ENCODE results near the gene NCKAP5. TPM values are rescaled to one million over a fixed set of nuclear protein-coding genes. Genes with fewer than 3 reads are reported as not detected.

The NCKAP5 gene
- polyA plus RNA-seq, 1 experiment: 16.6 TPM

DNA sequence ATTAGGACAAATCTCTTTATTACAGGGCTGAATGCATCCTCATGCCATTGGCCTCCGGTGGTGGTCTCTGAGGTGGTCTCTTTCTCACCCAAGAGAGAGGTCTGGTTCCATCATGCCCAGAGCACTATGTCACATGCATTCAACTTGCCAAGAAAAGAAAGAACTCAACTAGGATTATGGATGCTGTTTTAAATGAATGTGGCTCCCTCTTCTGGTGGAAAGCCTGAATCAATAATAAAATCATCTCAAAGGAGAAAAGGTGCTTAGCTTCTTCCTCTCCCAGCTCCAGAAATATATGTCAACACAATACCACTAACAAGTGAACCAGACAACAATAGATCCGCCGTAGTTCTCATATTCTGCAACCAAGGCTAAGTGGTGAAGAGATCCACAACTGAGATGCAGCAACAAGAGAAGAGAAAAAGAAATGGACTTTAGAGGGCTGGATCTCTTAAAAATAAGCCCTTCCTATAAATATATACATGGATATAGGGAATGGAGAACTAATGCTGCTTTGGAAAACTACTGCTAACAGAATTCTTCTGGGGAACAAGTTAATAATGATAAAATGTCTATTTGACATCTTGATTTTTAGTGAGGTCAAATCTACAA is 396.8 kb downstream of the NCKAP5 start:
- DNase-seq (ENCODE audit: low read depth, low spot score): peak; percentile 43
- Histone ChIP-seq H3K27ac (ENCODE audit: low read depth, low read length) (no peak overlapping the region), H3K4me3 (ENCODE audit: low read depth, low read length) (no peak overlapping the region), H3K9me3 (ENCODE audit: control insufficient read depth, insufficient read depth, low read length) (no peaks in the 10 kb centered on the region), H3K27me3 (ENCODE audit: control insufficient read depth, insufficient read depth, low read length) (no peaks in the 10 kb centered on the region)
- ChIA-PET POLR2A (interaction anchor here (0.6 kb wide), 1 partner anchor 560 kb away, joined by 3 read pairs; no protein-coding TSS in a partner anchor), CTCF (interaction anchor here (0.6 to 2.0 kb wide), 12 partner anchors 15 to 673 kb away, joined by 3 to 21 read pairs (median 3); no protein-coding TSS in a partner anchor)
- TF ChIP-seq, protein P1, sequence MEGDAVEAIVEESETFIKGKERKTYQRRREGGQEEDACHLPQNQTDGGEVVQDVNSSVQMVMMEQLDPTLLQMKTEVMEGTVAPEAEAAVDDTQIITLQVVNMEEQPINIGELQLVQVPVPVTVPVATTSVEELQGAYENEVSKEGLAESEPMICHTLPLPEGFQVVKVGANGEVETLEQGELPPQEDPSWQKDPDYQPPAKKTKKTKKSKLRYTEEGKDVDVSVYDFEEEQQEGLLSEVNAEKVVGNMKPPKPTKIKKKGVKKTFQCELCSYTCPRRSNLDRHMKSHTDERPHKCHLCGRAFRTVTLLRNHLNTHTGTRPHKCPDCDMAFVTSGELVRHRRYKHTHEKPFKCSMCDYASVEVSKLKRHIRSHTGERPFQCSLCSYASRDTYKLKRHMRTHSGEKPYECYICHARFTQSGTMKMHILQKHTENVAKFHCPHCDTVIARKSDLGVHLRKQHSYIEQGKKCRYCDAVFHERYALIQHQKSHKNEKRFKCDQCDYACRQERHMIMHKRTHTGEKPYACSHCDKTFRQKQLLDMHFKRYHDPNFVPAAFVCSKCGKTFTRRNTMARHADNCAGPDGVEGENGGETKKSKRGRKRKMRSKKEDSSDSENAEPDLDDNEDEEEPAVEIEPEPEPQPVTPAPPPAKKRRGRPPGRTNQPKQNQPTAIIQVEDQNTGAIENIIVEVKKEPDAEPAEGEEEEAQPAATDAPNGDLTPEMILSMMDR (IDR thresholded peaks at IDR 0.05; ENCODE audit: low read depth, low read length): peak; percentile 74

DNA sequence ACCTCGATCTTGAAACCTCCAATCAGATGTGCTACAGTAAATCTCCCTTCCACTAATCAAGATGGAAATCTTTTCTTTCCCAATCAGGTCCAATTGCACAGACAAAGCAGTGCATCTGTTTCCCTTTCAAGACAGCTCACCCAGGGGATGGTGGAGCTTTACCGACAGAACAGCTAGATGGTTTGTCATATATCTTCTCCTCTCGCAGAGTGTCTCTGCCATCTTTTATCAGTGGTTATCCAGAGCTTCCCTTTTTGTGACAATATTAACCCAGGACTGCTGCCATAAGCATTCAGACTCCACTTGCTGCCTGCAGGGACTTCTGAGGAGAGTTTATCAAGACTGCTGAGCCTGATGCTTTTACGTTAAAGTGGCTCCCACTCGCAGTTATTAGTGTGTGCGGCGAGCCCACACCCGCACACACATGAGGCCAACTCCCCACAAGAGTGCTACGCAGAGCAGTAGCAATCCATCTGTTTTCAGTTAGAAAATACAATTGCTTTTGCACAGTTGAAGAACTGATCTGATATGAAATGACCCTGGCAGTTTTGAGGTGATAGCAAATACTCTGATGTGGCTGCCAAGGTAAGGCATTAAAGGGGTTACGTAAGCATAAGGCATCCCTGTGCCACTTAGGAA is 398.9 kb downstream of the NCKAP5 start:
- H3K27ac ChIP-seq (ENCODE audit: low read depth, low read length): no peak overlapping the region
- CTCF ChIA-PET: interaction anchor here (3.2 kb wide), 1 partner anchor 622 kb away, joined by 18 read pairs; no protein-coding TSS in a partner anchor
- no peaks in the 10 kb centered on the region for H3K27me3 ChIP-seq (ENCODE audit: control insufficient read depth, insufficient read depth, low read length)
- no peaks in the 10 kb centered on the region for H3K9me3 ChIP-seq (ENCODE audit: control insufficient read depth, insufficient read depth, low read length)
- no peak overlapping the region for H3K4me3 ChIP-seq (ENCODE audit: low read depth, low read length)
- POLR2A ChIA-PET: no interaction called here
- TF ChIP-seq, protein P1 (IDR thresholded peaks at IDR 0.05; ENCODE audit: low read depth, low read length): no peak
- DNase-seq (ENCODE audit: low read depth, low spot score): no peak

DNA sequence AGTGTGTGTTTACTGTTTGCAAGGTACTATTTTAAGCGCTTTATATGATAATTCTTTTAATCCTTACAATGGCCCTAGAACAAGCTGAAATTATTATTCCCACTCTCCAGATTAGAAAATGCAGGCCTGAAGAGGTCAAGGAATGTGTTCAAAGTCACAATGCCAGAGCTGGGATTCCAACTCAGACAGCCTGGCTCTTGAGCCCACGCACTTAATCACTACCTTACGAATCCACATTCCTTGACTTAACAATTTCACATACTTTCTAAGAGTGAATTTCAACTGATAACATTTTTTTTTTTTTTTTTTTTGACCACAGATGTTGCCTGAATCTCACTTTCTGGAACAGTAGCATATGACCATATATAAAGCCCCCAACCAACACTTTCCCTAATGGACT is 400.3 kb downstream of the NCKAP5 start:
- CTCF ChIA-PET: interaction anchor here (1.4 to 3.2 kb wide), 3 partner anchors 393 to 621 kb away, joined by 6 to 18 read pairs (median 10); no protein-coding TSS in a partner anchor
- Histone ChIP-seq H3K9me3 (ENCODE audit: control insufficient read depth, insufficient read depth, low read length) (no peaks in the 10 kb centered on the region), H3K4me3 (ENCODE audit: low read depth, low read length) (no peak overlapping the region), H3K27me3 (ENCODE audit: control insufficient read depth, insufficient read depth, low read length) (no peaks in the 10 kb centered on the region), H3K27ac (ENCODE audit: low read depth, low read length) (no peak overlapping the region)
- DNase-seq (ENCODE audit: low read depth, low spot score): no peak
- POLR2A ChIA-PET: no interaction called here
- TF ChIP-seq, protein P1 (IDR thresholded peaks at IDR 0.05; ENCODE audit: low read depth, low read length): no peak

DNA sequence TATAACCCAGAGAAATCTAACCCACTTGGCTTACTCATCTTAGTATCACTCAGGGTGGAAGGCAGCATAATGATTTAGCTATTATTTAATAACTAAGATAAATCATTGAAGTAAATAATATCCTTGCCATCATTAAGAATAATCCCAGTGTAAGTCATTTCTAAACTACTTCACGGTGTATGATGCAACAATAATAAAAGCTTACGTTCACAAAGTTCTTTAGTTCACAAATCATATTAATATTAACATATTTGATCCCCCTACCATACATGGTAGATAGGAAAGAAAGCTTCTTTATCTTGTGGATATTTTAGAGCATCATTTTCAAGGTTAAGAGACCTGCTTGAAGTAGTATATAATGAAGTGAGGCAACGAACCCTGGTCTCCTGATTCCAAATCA is 401.0 kb downstream of the NCKAP5 start:
- ChIA-PET POLR2A (no interaction called here), CTCF (interaction anchor here (1.2 to 3.2 kb wide), 5 partner anchors 189 to 620 kb away, joined by 3 to 18 read pairs (median 6); no protein-coding TSS in a partner anchor)
- no peak overlapping the region for H3K27ac ChIP-seq (ENCODE audit: low read depth, low read length)
- no peaks in the 10 kb centered on the region for H3K9me3 ChIP-seq (ENCODE audit: control insufficient read depth, insufficient read depth, low read length)
- H3K4me3 ChIP-seq (ENCODE audit: low read depth, low read length): no peak overlapping the region
- no peak for DNase-seq (ENCODE audit: low read depth, low spot score)
- TF ChIP-seq, protein P1 (IDR thresholded peaks at IDR 0.05; ENCODE audit: low read depth, low read length): no peak
- H3K27me3 ChIP-seq (ENCODE audit: control insufficient read depth, insufficient read depth, low read length): no peaks in the 10 kb centered on the region

DNA sequence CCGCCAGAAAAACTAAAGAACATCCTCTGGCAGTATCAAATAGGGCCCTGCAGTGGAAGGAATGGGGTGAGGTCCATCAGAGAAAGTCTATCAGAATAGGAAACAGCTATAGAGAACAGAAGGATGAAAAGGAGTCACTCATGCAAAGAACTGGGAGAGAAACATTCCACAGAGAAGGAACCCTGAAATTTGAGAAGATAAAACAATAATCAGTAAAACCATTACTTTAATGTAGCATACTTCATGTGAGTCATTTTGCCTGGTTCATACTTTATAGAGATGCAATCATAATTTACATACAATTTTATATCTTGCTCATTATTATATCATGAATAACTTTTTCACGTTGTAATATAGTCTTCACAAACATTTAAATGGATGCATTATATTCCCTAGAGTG is 402.2 kb downstream of the NCKAP5 start:
- ChIA-PET POLR2A (no interaction called here), CTCF (interaction anchor here (1.2 to 3.2 kb wide), 4 partner anchors 188 to 619 kb away, joined by 3 to 18 read pairs (median 8); no protein-coding TSS in a partner anchor)
- H3K27me3 ChIP-seq (ENCODE audit: control insufficient read depth, insufficient read depth, low read length): no peaks in the 10 kb centered on the region
- no peak overlapping the region for H3K27ac ChIP-seq (ENCODE audit: low read depth, low read length)
- H3K4me3 ChIP-seq (ENCODE audit: low read depth, low read length): no peak overlapping the region
- DNase-seq (ENCODE audit: low read depth, low spot score): no peak
- TF ChIP-seq, protein P1 (IDR thresholded peaks at IDR 0.05; ENCODE audit: low read depth, low read length): no peak
- no peaks in the 10 kb centered on the region for H3K9me3 ChIP-seq (ENCODE audit: control insufficient read depth, insufficient read depth, low read length)

Measured in AG04450 (cell line).